ENCODE results near the gene ADARB2.
A peak's percentile ranks its signal among the peaks of the same experiment; 100 is the strongest.
"Not testable (repeated sequence)": the region's sequence is repeated elsewhere in the genome, so short reads cannot be mapped to it uniquely, and the experiment has no call there.

Gene ADARB2

DNA sequence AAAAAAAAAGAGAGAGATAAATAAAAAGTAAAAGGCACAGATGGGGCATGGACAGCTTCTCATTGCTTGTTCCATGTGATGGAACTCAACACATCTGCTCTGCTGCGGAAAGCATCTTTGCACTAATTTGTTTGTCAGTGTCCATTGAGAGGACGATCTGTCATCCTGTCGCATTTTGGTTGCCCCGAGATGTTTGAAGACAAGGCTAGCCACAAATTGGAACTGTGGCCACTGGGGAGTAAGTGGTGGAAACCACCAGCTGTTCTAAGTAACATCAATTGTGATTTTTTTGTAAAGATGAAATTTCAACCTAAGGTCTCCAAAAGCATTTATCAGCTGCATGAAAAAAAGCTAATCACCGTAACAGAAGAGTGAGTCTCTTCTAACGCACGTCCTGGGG is 312.7 kb downstream of the ADARB2 start:
- no peak for DNase-seq

DNA sequence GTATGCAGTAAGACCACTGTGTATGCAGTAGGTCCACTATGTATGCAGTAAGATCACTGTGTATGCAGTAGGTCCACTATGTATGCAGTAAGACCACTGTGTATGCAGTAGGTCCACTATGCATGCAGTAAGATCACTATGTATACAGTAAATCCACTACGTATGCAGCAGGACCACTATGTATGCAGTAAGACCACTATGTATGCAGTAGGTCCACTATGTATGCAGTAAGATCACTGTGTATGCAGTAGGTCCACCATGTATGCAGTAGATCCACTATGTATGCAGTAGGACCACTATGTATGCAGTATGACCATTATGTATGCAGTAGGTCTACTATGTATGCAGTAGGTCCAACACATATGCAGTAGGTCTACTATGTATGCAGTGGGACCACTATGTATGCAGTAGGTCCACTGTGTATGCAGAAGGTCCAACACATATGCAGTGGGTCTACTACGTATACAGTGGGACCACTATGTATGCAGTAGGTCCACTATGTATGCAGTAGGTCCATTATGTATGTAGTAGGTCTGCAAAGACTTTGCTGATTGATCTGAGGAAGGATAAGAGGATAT is 313.6 kb downstream of the ADARB2 start:
- DNase-seq = no peak

DNA sequence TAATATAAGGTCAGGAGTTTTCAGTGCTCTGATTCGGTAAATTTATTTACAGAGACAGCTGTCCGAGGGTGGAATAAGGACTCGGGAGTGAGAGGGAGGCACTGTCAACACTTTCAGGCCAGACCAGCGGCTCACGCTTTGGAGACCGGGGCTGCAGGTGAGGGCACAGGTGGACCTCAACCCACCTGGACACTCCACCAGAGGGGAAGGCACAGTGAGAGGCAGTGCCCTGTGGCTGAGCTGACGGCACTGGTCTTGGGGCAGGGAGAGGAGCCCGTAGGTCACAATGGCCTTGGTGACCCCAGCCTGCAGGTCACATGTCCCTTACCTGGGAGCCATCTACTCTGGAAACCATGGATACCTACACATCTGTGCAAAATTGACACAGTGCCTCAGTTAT is 315.1 kb downstream of the ADARB2 start:
- DNase-seq = no peak

DNA sequence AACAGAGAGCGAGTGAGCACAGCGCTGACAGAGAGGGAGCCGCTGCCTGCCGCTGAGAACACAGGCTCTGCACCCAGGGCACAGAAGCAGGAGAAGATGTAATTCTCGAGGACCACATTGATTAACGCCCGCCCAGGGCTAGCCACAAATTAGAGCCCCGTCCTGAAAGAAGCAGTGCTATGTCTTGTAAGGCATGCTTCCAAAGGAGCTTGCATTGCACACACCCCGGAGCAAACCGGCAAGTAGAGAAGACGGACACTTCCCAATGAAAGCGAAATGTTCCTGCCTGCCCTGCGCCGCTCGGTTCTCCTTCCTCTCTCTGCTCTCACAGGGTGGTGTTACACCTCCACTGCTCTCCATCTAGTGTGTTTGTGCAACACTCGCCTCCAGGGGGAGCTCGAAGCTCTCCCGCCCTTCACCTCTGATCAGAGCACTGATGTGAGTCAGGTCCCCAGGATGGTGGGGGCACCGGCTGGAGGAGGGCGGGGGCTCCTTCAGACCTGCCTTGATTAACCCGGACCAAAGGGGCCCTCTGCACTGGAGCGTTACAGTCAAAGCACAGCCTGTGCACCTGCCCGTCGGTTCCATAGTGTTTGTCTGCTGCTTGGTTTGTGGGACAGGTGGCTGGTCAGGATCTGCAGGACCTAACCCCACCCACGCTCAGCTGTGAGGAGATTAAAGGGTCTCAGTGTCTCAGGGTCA is 316.5 kb downstream of the ADARB2 start:
- peak; percentile 65 for DNase-seq

DNA sequence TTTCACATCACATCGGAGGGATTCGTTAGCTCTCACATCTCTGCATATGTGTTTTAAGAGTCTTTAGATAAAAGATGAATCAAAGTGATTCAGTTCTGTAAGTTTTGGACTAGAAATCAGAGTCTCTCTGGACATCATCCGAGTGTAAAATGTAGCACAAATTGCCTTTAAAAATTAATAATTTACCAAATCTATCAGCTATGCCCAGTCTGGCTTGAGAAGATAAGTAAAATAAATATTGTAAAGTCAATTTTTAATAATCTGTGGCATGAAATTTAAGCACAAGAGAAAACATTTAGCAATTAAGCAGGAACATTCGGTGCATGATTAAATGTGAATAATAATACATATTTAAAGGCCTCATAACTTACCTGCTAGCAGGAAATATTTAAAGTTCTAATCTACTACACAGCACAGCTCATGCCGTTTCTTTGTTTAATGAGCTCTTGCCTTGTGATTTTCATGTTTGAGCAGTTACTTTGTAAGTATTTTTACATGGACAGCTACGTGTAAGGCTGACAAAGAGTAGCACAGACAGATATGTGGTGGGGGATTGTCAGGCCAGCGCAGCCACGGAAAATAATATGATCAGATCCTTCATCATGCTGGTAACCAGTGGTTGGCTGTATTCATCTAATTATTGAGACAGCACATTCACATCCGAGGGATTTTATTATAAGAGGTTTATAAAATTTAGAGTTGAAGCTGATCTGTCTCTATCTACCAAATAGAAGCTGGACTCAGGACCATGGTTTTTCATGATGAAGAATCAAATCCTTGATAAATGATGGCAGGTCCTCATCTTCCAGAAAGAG is 317.3 kb downstream of the ADARB2 start:
- no peak for DNase-seq

DNA sequence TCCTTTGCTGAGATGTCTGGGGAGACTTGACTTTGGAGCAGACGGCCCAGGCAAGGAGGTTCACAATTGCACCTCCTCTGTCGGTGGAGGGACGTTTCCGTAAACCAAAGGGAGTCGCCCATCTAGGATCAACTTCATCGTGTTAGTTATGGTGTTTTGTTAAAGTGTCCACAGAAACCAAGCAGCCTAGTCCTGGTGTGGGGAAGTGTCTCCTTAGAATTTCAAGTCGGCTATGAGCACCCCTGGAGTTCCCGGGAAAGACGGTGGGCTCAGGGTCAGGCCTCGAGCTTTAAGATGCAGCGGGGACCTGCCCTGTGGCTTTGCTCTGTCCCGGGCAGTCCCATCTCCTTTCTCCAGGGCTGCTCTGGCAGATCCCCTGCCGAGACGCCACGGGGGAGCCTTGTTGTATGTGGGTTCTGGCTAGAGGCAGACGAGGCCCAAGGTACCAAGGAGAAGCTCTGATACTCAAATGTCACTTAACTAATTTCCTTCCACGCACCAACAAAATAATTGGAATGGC is 319.2 kb downstream of the ADARB2 start:
- no peak for DNase-seq

DNA sequence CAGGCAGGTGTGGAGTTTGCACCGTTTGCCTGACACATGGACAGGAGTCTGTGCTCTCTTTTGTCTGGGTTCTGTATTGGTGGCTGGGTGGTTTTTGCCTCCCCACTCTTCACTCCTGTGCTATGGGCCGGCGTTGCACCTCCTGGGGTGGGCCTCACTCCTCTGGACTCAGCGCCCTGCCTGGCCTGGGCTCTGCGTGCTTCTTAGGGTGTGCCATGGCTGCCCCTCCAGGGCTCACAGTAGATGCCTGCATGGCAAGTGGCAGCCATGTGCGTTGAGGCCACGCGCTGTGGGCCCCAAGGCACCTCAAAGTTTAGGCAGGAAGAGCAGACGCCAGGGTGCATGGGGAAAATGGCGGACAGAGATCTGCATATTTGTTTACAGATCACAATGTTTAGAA is 319.8 kb downstream of the ADARB2 start:
- no peak for DNase-seq

DNA sequence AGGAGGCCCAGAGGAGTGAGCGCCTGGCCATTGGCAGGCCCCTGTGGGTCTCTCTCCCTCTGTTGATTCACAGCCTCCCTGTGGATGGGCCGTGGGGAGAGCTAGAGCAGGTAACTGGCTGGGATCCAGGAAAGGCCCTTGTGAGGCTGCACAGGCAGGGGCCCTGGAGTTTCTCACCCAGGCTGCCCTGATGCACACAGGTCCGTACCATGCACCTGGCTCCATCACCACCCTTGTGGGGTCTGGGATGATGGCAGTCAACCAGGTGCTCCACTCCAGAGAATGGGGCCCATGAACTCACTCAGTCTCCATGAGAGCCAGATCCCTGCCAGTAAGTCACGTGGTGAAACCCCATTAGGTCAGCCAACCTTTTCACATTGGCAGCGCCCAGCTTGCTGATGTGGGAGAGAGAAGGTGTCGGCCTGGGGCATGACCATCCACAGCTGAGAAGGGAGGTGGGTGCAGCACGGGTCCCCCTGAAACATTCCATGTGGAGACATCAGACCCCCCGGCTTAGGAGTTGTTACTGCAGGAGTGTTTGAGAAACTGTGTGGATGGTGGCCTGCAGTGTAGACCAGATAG is 320.8 kb downstream of the ADARB2 start:
- DNase-seq = no peak

DNA sequence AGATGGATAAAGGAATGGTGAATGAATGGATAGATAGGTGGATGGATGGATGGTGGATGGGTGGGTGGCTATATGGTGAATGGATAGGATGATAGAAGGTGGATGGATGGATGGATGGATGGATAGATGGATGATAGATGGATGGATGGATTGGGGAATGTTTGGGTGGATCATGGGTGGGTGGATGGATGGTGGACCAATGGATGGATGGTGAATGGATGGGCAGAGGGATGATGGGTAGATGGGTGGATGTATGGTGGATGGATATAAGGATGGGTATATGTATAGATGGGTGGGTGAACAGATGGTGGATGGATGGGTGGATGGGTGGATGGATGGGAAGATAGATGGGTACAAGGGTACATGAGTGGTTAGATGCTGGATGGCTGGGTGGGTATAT is 322.4 kb downstream of the ADARB2 start:
- DNase-seq = no peak

DNA sequence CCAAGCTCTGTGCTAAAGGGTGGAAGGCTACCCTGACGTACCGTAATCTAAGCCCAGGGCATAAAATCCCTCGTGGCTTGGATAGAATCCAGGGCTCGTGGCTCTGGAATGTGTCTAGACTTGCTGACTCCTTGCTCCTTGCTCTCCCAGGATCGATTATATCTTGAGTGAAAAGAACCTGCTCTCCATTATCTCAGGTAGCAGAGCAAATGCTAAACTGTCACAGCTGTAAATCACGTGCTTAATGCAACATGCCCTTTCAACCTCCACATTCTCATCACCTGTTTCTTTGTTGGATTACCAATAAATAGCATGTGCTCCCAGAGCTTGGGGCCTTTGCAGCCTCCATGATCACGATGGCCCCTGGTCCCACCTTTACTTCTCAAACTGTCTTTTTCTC is 323.0 kb downstream of the ADARB2 start:
- not testable (repeated sequence) for DNase-seq

DNA sequence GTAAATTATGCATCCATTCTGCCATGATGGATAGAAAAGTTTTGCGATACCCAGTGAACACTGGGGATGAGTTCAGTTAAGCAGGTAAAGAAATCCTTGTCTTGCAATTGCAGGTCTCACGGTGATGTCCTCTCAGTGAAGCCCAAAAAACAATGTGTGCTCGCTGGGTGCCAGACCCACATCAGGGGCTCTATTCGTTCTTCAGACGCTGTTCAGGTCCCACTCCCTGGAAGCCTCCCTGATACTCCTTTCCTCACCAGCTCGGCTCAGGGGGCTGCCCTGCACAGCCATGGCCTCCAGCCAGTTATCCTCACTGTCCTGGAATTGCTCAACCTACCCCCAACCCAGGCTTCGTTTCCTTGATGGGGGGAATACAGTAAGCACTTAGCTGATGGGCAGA is 323.5 kb downstream of the ADARB2 start:
- DNase-seq = no peak

DNA sequence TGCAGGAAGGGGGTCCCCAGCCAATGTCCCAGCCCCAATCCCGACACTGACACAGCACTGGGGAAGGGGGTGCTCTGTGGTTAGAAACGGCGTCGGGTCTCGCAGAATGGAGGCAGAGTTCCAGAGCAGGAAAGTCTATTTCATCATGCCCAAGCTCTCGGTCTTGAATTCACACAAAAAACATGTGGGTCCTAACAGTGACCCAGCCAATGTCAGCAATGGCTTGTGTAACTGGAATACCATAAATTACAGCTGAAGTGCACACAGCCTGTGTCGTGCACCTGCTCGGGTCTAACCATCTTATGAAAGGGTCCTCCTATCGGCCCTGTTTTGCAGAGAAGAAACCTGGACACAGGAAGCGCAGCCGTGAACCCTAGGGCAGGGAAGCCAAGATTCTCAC is 324.1 kb downstream of the ADARB2 start:
- DNase-seq = no peak

DNA sequence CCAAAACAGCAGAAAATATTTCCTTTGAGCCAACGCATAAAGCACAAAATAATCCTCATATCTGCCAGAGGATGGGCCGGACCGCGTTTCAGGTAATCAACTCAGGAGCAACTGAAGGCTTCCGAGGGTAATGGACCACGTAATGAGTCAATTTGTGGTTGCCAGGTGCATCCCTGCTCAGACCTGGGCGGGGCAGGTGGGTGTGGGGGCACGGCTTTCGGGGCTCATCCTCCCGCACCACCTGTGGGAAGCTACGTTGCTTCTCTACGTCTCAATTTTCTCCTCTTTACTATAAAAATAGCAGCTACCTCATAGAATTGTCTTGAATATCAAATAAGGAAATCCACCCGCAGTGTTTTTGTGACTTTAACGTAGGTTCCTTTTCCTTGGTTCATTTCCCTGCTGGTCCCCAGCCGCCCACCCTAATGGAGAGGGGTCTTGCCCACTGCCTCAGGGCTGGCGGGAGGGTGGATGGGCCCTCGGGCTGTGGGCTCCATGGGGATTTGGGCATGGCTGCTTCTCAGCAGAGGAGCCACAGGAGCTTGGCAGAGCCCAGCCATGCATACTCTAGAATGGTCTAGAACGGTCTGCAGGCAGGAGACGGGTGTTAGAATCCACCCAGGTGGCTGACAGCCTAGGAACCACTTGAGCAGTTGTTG is 324.7 kb downstream of the ADARB2 start:
- DNase-seq = no peak

DNA sequence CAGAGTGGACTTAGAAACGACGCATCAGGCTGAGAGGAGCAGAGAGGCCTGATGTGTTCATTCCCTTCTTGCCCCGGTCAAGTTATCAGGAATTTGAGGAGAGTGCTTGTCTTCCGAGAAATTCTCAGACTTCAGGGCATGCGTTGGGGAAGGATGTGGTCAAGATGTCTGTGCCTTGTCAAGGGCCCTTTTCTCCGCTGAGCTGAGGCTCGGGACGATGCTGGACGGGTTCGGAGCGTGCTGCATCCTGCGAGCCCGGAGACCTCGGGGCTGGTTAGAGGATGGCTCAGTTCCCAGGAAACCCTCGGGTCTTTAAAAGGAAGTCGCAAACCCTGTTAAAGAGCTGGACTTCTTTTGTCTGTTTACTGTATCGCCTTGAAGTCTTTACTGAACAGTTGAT is 325.4 kb downstream of the ADARB2 start:
- DNase-seq = no peak

DNA sequence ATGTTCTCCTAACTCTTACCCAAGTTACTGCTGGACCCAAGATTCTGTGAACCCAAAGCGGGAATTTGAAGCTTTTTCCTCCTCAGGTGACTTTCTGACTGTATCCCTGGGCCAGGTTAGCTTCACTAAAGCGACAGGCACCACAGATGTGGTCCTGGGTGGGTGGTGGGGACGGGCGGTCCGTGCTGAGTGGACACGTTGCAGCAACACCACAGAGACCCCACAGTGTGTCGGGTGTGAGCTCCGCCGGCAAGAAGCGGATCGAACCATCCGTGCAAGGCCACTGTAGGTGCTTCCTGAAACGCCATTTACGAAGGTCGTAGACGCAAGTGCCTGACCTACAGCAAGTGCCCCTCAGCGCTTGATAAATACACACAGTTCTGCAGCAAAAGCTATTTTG is 325.9 kb downstream of the ADARB2 start:
- no peak for DNase-seq

DNA sequence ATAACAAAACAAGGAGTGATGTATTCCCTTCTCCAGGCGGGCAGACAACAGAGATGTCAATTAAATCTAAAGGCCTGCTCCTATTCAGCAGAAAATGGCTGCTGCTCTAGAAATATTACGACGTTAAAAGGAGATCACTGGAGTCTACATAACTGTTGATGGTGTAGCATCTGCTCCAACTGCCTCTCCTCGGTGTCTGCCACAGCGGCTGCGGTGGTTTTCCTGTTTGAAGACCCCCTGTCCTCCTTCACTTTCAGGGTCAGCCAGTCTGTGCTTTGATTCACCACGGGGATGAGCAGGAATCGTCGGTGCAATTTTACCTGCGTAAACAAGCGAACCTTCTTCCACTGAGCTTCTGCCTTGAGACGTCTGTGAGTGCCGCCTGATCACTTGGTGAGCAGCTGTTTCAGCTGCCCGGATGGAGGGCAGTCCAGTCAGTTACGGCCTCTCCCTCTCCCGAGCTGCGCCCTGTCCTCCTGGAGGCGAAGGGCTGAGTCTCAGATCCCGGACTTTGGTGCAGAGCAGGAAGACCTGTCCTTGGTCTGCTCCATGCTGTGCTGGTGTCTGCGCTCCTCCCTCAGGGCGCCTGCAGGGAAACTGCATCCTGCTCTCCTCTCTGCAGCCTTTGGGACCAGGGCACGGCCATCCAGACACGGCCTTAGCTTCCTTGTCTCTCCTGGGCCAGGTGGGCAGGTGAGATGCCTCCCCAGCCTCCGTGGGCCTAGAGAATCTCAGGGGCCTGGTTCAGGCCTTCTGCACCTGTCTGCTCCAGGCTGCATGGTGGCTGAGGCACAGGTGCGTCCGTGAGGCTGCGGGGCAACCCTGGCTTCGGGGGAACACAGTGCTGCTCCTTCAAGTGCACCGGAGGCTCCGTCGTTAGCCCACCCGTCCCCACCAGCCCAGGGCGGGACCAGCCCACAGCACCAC is 326.6 kb downstream of the ADARB2 start:
- no peak for DNase-seq

DNA sequence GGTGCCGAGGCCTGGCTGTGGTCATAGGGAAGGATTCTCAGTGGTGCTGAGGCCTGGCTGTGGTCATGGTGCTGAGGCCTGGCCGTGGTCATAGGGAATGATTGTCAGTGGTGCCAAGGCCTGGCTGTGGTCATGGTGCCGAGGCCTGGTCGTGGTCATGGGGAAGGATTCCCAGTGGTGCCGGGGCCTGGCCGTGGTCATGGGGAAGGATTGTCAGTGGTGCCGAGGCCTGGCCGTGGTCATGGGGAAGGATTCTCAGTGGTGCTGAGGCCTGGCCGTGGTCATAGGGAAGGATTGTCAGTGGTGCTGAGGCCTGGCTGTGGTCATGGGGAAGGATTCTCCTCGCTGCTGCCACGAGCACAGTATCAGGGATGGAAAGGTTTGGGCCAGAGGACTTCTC is 327.3 kb downstream of the ADARB2 start:
- no peak for DNase-seq

DNA sequence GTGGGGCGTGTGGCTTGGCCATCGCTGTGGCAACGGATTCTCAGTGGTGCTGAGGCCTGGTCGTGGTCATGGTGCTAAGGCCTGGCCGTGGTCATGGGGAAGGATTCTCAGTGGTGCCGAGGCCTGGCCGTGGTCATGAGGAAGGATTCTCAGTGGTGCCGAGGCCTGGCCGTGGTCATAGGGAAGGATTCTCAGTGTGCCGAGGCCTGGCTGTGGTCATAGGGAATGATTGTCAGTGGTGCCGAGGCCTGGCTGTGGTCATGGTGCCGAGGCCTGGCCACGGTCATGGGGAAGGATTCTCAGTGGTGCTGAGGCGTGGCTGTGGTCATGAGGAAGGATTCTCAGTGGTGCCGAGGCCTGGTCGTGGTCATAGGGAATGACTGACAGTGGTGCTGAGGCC is 327.9 kb downstream of the ADARB2 start:
- DNase-seq = no peak

DNA sequence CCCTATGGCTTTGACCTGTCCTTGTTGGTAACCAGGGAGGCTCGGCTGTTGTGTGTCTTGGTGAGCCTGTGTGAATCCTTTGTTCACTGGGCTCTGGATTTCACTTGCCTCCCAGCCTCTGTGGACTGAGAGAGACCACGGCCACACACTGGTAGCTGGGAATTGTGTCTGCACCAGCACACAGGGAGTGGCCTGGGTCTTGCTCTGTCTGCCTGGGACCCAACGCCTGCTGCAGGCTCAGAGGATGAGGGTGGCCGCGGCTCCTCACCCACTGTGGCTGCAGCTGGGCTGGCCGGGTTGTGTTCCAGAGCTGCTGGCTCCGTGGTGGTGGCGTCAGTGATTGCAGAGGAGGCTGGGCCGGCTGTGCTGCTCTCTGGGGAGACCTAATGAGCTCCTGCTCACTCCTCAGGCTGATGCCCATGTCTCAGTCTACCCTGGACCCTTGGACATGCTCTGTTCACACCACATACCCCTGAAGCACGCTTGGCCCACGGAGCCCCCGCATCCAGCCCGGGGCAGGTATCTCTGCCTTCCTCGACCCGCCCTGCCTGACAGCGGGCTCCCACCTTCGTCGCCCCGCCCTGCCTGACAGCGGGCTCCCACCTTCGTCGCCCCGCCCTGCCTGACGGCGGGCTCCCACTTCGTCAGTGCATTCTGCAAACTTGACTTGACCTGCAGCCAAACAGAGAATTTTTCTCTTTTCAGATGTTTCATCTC is 328.5 kb downstream of the ADARB2 start:
- DNase-seq = no peak

All from right kidney (tissue), 1 donor.